ENCODE measurements around the gene GLRX. TPM values are rescaled to one million over a fixed set of nuclear protein-coding genes. Genes with fewer than 3 reads are reported as not detected.
A peak's percentile ranks its signal among the peaks of the same experiment; 100 is the strongest.

GLRX gene
- total RNA-seq, 1 donor from 2014 or later = 32.8 TPM

GRCh38 chr5:95783661-95784060 lies 38.9 kb downstream of the GLRX start:
- H3K27ac Mint-ChIP-seq (ENCODE audit: unreplicated experiment) = no peak overlapping the region
- H3K27me3 Mint-ChIP-seq (ENCODE audit: unreplicated experiment) = no peaks in the 10 kb centered on the region
- no peaks in the 10 kb centered on the region for H3K9me3 Mint-ChIP-seq (ENCODE audit: unreplicated experiment)
- no peak for DNase-seq (ENCODE audit: extremely low spot score, unreplicated experiment)
- peaks cover 65% of the 10 kb centered on the region for H3K36me3 Mint-ChIP-seq (ENCODE audit: unreplicated experiment)
- H3K4me3 Mint-ChIP-seq (ENCODE audit: unreplicated experiment) = no peak overlapping the region
- peaks cover 14% of the 10 kb centered on the region for H3K4me1 Mint-ChIP-seq (ENCODE audit: unreplicated experiment)
- TF ChIP-seq CTCF (IDR thresholded peaks at IDR 0.05) = no peak

GRCh38 chr5:95782181-95782580 lies 40.3 kb downstream of the GLRX start:
- no peak overlapping the region for H3K4me3 Mint-ChIP-seq (ENCODE audit: unreplicated experiment)
- no peaks in the 10 kb centered on the region for H3K9me3 Mint-ChIP-seq (ENCODE audit: unreplicated experiment)
- no peak for DNase-seq (ENCODE audit: extremely low spot score, unreplicated experiment)
- peaks cover 15% of the 10 kb centered on the region for H3K4me1 Mint-ChIP-seq (ENCODE audit: unreplicated experiment)
- no peak overlapping the region for H3K27ac Mint-ChIP-seq (ENCODE audit: unreplicated experiment)
- peaks cover 59% of the 10 kb centered on the region for H3K36me3 Mint-ChIP-seq (ENCODE audit: unreplicated experiment)
- TF ChIP-seq CTCF (IDR thresholded peaks at IDR 0.05) = no peak
- H3K27me3 Mint-ChIP-seq (ENCODE audit: unreplicated experiment) = no peaks in the 10 kb centered on the region

- peak; percentile 97 for TF ChIP-seq CTCF (IDR thresholded peaks at IDR 0.05)
Observed at GRCh38 chr5:95781101-95781583, 41.4 kb downstream of the GLRX start.

GRCh38 chr5:95780597-95780996 lies 41.9 kb downstream of the GLRX start:
- no peak for TF ChIP-seq CTCF (IDR thresholded peaks at IDR 0.05)
- H3K27me3 Mint-ChIP-seq (ENCODE audit: unreplicated experiment) = no peaks in the 10 kb centered on the region
- H3K27ac Mint-ChIP-seq (ENCODE audit: unreplicated experiment) = peak overlapping the region; percentile 71

More at GRCh38 chr5:95781101-95781583, 41.4 kb downstream of the GLRX start:
- H3K9me3 Mint-ChIP-seq (ENCODE audit: unreplicated experiment) = no peaks in the 10 kb centered on the region
- no peaks in the 10 kb centered on the region for H3K27me3 Mint-ChIP-seq (ENCODE audit: unreplicated experiment)
- H3K27ac Mint-ChIP-seq (ENCODE audit: unreplicated experiment) = peak overlapping the region; percentile 71
- no peak overlapping the region for H3K4me3 Mint-ChIP-seq (ENCODE audit: unreplicated experiment)
- peaks cover 12% of the 10 kb centered on the region for H3K4me1 Mint-ChIP-seq (ENCODE audit: unreplicated experiment)
- DNase-seq (ENCODE audit: extremely low spot score, unreplicated experiment) = no peak
- peaks cover 59% of the 10 kb centered on the region for H3K36me3 Mint-ChIP-seq (ENCODE audit: unreplicated experiment)

GRCh38 chr5:95779611-95780010 lies 42.9 kb downstream of the GLRX start:
- no peak for TF ChIP-seq CTCF (IDR thresholded peaks at IDR 0.05)
- Mint-ChIP-seq H3K9me3 (ENCODE audit: unreplicated experiment) (no peaks in the 10 kb centered on the region), H3K27me3 (ENCODE audit: unreplicated experiment) (no peaks in the 10 kb centered on the region), H3K4me1 (ENCODE audit: unreplicated experiment) (peaks cover 10% of the 10 kb centered on the region), H3K27ac (ENCODE audit: unreplicated experiment) (no peak overlapping the region), H3K4me3 (ENCODE audit: unreplicated experiment) (no peak overlapping the region), H3K36me3 (ENCODE audit: unreplicated experiment) (peaks cover 46% of the 10 kb centered on the region)
- no peak for DNase-seq (ENCODE audit: extremely low spot score, unreplicated experiment)

More at GRCh38 chr5:95780597-95780996, 41.9 kb downstream of the GLRX start:
- no peak for DNase-seq (ENCODE audit: extremely low spot score, unreplicated experiment)
- Mint-ChIP-seq H3K36me3 (ENCODE audit: unreplicated experiment) (peaks cover 54% of the 10 kb centered on the region), H3K4me1 (ENCODE audit: unreplicated experiment) (peaks cover 11% of the 10 kb centered on the region), H3K4me3 (ENCODE audit: unreplicated experiment) (no peak overlapping the region), H3K9me3 (ENCODE audit: unreplicated experiment) (no peaks in the 10 kb centered on the region)

Data from osteocyte (in vitro differentiated cells).